H1 (cell line): ENCODE data around the gene STX2. TPM values are rescaled to one million over a fixed set of nuclear protein-coding genes. Genes with fewer than 3 reads are reported as not detected.
A peak's percentile ranks its signal among the peaks of the same experiment; 100 is the strongest.

Experiments
- CTCF ChIA-PET: fragments of 300-600 bp; sonication (Branson Sonifier 250); formaldehyde crosslinking; loops from one replicate; lab custom pipeline; 2021; ENCODE audit not compliant: partially characterized antibody; lab: Charles Lee
- POLR2A ChIA-PET: fragments of 300-600 bp; sonication (Branson Sonifier 250); formaldehyde crosslinking; loops from one replicate; lab custom pipeline; 2021; ENCODE audit warnings: inconsistent platforms; ENCODE audit not compliant: partially characterized antibody; lab: Charles Lee
- DNase-seq, 2 experiments: peaks; one replicate each; pipeline versions ENCODE4 v3.0.0 to v3.0.0-alpha.2; 2010 to 2022; ENCODE audit warnings: low spot score in 2 of 2, low read depth in 1 of 2, mixed read lengths in 1 of 2
- FAIRE-seq: peaks from 2 replicates; lab custom pipeline; 2011; peaks lifted over from hg19 to GRCh38; lab: Jason Lieb, UNC
- H2AFZ ChIP-seq: 2 replicates; pipeline ENCODE4 v1.8.1; 2012; ENCODE audit warnings: low read length, inconsistent platforms
- H2AK5ac ChIP-seq: 2 replicates; pipeline ENCODE4 v1.6.1; 2013; ENCODE audit warnings: low read depth, low read length
- H2BK120ac ChIP-seq: replicated peaks from 2 replicates; pipeline ENCODE3; 2013; ENCODE audit warnings: low read depth, low read length, inconsistent platforms
- H2BK12ac ChIP-seq: 2 replicates; pipeline ENCODE4 v1.6.1; 2013; ENCODE audit warnings: low read depth, low read length
- H2BK15ac ChIP-seq: 2 replicates; pipeline ENCODE4 v1.6.1; 2013; ENCODE audit warnings: low read length
- H2BK20ac ChIP-seq: 2 replicates; pipeline ENCODE4 v1.6.1; 2013; ENCODE audit warnings: low read length
- H2BK5ac ChIP-seq: 2 replicates; pipeline ENCODE4 v1.6.1; 2013; ENCODE audit warnings: low read depth, low read length
- H3K14ac ChIP-seq: 2 replicates; pipeline ENCODE4 v1.6.1; 2013; ENCODE audit warnings: inconsistent platforms; ENCODE audit not compliant: insufficient read length
- H3K18ac ChIP-seq: 2 replicates; pipeline ENCODE4 v1.6.1; 2013; ENCODE audit warnings: low read length; ENCODE audit errors: extremely low read depth
- H3K23ac ChIP-seq: 2 replicates; pipeline ENCODE4 v1.6.1; 2013; ENCODE audit warnings: inconsistent platforms; ENCODE audit not compliant: insufficient read length
- H3K23me2 ChIP-seq: 2 replicates; pipeline ENCODE4 v1.6.1; 2013; ENCODE audit warnings: low read depth, low read length
- H3K27ac ChIP-seq: 2 replicates; pipeline ENCODE4 v1.6.1; 2011; ENCODE audit warnings: low read depth, low read length, inconsistent platforms
- H3K27me3 ChIP-seq, 4 experiments: replicated peaks in 1 of 4; 1 replicate in 1 of 4; 2 replicates in 3 of 4; pipeline versions ENCODE4 v1.6.1 to v1.8.1; 2011 to 2013; ENCODE audit warnings: low read length in 3 of 4, mild to moderate bottlenecking in 3 of 4, inconsistent platforms in 2 of 4, mixed read lengths in 2 of 4, moderate library complexity in 1 of 4; ENCODE audit not compliant: control insufficient read depth in 3 of 4, insufficient read depth in 3 of 4; ENCODE audit errors: extremely low read depth in 1 of 4
- H3K36me3 ChIP-seq, 4 experiments: 2 replicates each; pipeline versions ENCODE4 v1.6.1 to v1.8.1; 2011 to 2013; ENCODE audit warnings: mild to moderate bottlenecking in 4 of 4, low read length in 3 of 4, moderate library complexity in 2 of 4, control low read depth in 1 of 4, inconsistent platforms in 1 of 4; ENCODE audit not compliant: insufficient read depth in 4 of 4, control insufficient read depth in 2 of 4
- H3K4ac ChIP-seq: replicated peaks from 2 replicates; pipeline ENCODE3; 2013; ENCODE audit warnings: low read length, low read depth, mixed read lengths, inconsistent platforms; ENCODE audit not compliant: insufficient read length
- H3K4me1 ChIP-seq, 4 experiments: replicated peaks in 1 of 4; 1 replicate in 1 of 4; 2 replicates in 3 of 4; pipeline versions ENCODE4 v1.6.1 to v1.8.1; 2011 to 2013; ENCODE audit warnings: low read length in 3 of 4, inconsistent platforms in 2 of 4, mixed read lengths in 1 of 4; ENCODE audit not compliant: insufficient read depth in 4 of 4, control insufficient read depth in 3 of 4
- H3K4me2 ChIP-seq, 2 experiments: 2 replicates each; pipeline versions ENCODE4 v1.6.1 to v1.8.1; 2011 to 2013; ENCODE audit warnings: low read depth in 2 of 2, low read length in 2 of 2, control low read depth in 1 of 2, inconsistent platforms in 1 of 2, mild to moderate bottlenecking in 1 of 2; ENCODE audit not compliant: insufficient read depth in 1 of 2
- H3K4me3 ChIP-seq, 4 experiments: fragments of 200-600, 300-600 bp in 1 of 4; sonication (generic), shearing (Covaris generic), sonication (Bioruptor Twin) in 1 of 4; 2 replicates each; pipeline versions ENCODE4 v1.5.1 to v1.8.1; 2011 to 2016; ENCODE audit warnings: low read length in 4 of 4, low read depth in 3 of 4, control low read depth in 2 of 4, inconsistent platforms in 2 of 4, mild to moderate bottlenecking in 2 of 4, mixed read lengths in 1 of 4, moderate library complexity in 1 of 4; ENCODE audit not compliant: insufficient read depth in 2 of 4; ENCODE audit errors: extremely low read depth in 1 of 4
- H3K56ac ChIP-seq: replicated peaks from 2 replicates; pipeline ENCODE3; 2013; ENCODE audit warnings: low read depth, mild to moderate bottlenecking, mixed read lengths, low read length, inconsistent platforms; ENCODE audit not compliant: insufficient read length
- H3K79me1 ChIP-seq: 2 replicates; pipeline ENCODE4 v1.6.1; 2013; ENCODE audit warnings: low read depth, low read length, control low read depth
- H3K79me2 ChIP-seq, 2 experiments: 2 replicates each; pipeline versions ENCODE4 v1.6.1 to v1.8.1; 2012 to 2013; ENCODE audit warnings: low read length in 2 of 2, mild to moderate bottlenecking in 2 of 2, inconsistent platforms in 1 of 2; ENCODE audit not compliant: insufficient read depth in 2 of 2, control insufficient read depth in 1 of 2
- H3K9ac ChIP-seq, 4 experiments: replicated peaks in 1 of 4; 1 replicate in 1 of 4; 2 replicates in 3 of 4; pipeline versions ENCODE4 v1.6.1 to v1.8.1; 2011 to 2013; ENCODE audit warnings: low read depth in 3 of 4, low read length in 3 of 4, control low read depth in 2 of 4, mild to moderate bottlenecking in 2 of 4, moderate library complexity in 2 of 4, inconsistent platforms in 1 of 4; ENCODE audit errors: extremely low read depth in 1 of 4
- H3K9me3 ChIP-seq, 2 experiments: 2 replicates each; pipeline versions ENCODE4 v1.6.1 to v1.8.1; 2012 to 2013; ENCODE audit warnings: mild to moderate bottlenecking in 2 of 2, moderate library complexity in 2 of 2, control low read depth in 1 of 2, inconsistent platforms in 1 of 2, low read depth in 1 of 2, low read length in 1 of 2, mixed read lengths in 1 of 2; ENCODE audit not compliant: insufficient read depth in 2 of 2
- H4K20me1 ChIP-seq, 2 experiments: replicated peaks in 1 of 2; 2 replicates each; pipeline versions ENCODE3 to v1.8.1; 2011 to 2013; ENCODE audit warnings: inconsistent platforms in 2 of 2, low read length in 2 of 2, mild to moderate bottlenecking in 1 of 2; ENCODE audit not compliant: insufficient read depth in 2 of 2, control insufficient read depth in 1 of 2
- H4K5ac ChIP-seq: 2 replicates; pipeline ENCODE4 v1.6.1; 2013; ENCODE audit warnings: low read length, low read depth, mixed read lengths, inconsistent platforms; ENCODE audit not compliant: insufficient read length
- H4K8ac ChIP-seq: 2 replicates; pipeline ENCODE4 v1.8.0; 2013; ENCODE audit warnings: mild to moderate bottlenecking, moderate library complexity, low read length, inconsistent platforms; ENCODE audit not compliant: insufficient read depth; ENCODE audit errors: extremely low read depth
- H4K91ac ChIP-seq: replicated peaks from 2 replicates; pipeline ENCODE3; 2013; ENCODE audit warnings: low read length, mixed read lengths, inconsistent platforms; ENCODE audit not compliant: insufficient read length
- GTF2F1 ChIP-seq: IDR thresholded peaks from 2 replicates; pipeline ENCODE4 v1.6.1; 2012; ENCODE audit warnings: low read depth, low read length, improper control_type of control experiment, borderline replicate concordance
- HDAC6 ChIP-seq: IDR thresholded peaks from one replicate; pipeline ENCODE4 v1.7.1; 2012; ENCODE audit warnings: low read depth, mild to moderate bottlenecking, inconsistent platforms, low read length, moderate library complexity
- POLR2AphosphoS5 ChIP-seq: IDR thresholded peaks from 2 replicates; pipeline ENCODE4 v1.6.1; 2011; ENCODE audit warnings: low read depth, low read length
- RAD21 ChIP-seq, 2 experiments: IDR thresholded peaks in 1 of 2; conservative IDR thresholded peaks in 1 of 2; 2 replicates each; pipeline ENCODE4 v1.6.1; 2011; ENCODE audit warnings: low read depth in 2 of 2, low read length in 2 of 2, improper control_type of control experiment in 1 of 2, inconsistent platforms in 1 of 2, mild to moderate bottlenecking in 1 of 2, moderate library complexity in 1 of 2
- RBBP5 ChIP-seq: IDR thresholded peaks from 2 replicates; pipeline ENCODE4 v1.7.1; 2012; ENCODE audit warnings: low read depth, mild to moderate bottlenecking, inconsistent platforms, low read length, moderate library complexity, borderline replicate concordance
- SIX5 ChIP-seq: IDR thresholded peaks from 2 replicates; pipeline ENCODE4 v1.6.1; 2011; ENCODE audit warnings: mild to moderate bottlenecking, low read depth, low read length
- SP2 ChIP-seq: IDR thresholded peaks from 2 replicates; pipeline ENCODE4 v1.6.1; 2012; ENCODE audit warnings: mild to moderate bottlenecking, low read length, inconsistent platforms
- TAF7 ChIP-seq: optimal IDR thresholded peaks from 2 replicates; pipeline ENCODE3; 2011; ENCODE audit warnings: low read depth, mild to moderate bottlenecking, inconsistent platforms, low read length, moderate library complexity, borderline replicate concordance
- WGBS, 2 experiments: shearing (Covaris generic) in 1 of 2; methylation state at CpG; one replicate each; pipeline versions ENCODE4 v1.1.6 to v1.1.7; 2013 to 2015; ENCODE audit warnings: low lambda C conversion rate in 2 of 2, mixed read lengths in 2 of 2, inconsistent platforms in 1 of 2, low coverage in 1 of 2, missing lambda C conversion rate in 1 of 2; ENCODE audit not compliant: insufficient replicate concordance in 2 of 2, insufficient coverage in 1 of 2, insufficient read length in 1 of 2; ENCODE audit errors: extremely low coverage in 1 of 2, missing lambda C conversion rate in 1 of 2; 5-methylcytosine and 5-hydroxymethylcytosine counted together
- polyA plus RNA-seq, 7 experiments: library from polyadenylated mRNA; depleted of rRNA in 3 of 7; stranded (reverse) in 5 of 7; unstranded in 2 of 7; fragments of >200 nt in 5 of 7; fragments of 200-250 nt in 2 of 7; gene quantifications; 1 replicate in 5 of 7; 2 replicates in 1 of 7; 4 replicates in 1 of 7; pipeline versions ENCODE4 v1.2.1 to v1.2.3, GENCODE V29; 2011 to 2013; ENCODE audit warnings: missing spikeins in 2 of 7, mixed read lengths in 2 of 7
- total RNA-seq: library from RNA; stranded (reverse); fragmentation: NEBNext Ultra II Directional; extraction: Animal tissue kit (Norgen Biotek cat#: 25700); gene quantifications from 2 replicates; pipeline ENCODE4 v1.2.1, GENCODE V29; 2021

The STX2 gene
- total and polyA plus RNA-seq, 2 of the 8 experiments (the other 6 are each of a cell fraction or from before 2014, with no cell fraction given) = 20.0 to 26.3 TPM

GRCh38 chr12:130825771-130826150, 13.3 kb downstream of the STX2 start:
- Histone ChIP-seq H3K79me2 (peaks cover 0 to 20% of the 10 kb centered on the region in 2 experiments; a peak in 1 of 4 replicates), H3K27me3 (no peaks in the 10 kb centered on the region), H2BK120ac (no peak overlapping the region), H3K9ac (no peak overlapping the region), H2AK5ac (no peak overlapping the region), H3K23ac (no peak overlapping the region), H3K79me1 (peaks cover 3% of the 10 kb centered on the region; the same call in 1 of the 2 replicates), H3K18ac (peak overlapping the region; percentile 56; the same call in 1 of the 2 replicates), H3K4me3 (no peak overlapping the region), H3K36me3 (peaks cover 2 to 7% (median 5%) of the 10 kb centered on the region in 4 experiments; a peak in 4 of 8 replicates), H3K56ac (no peak overlapping the region), H3K14ac (no peak overlapping the region), H4K8ac (no peak overlapping the region), H3K4me2 (no peak overlapping the region), H2BK20ac (peak overlapping the region; percentile 48; the same call in 1 of the 2 replicates), H2BK5ac (peak overlapping the region; percentile 84; the same call in 1 of the 2 replicates), H2AFZ (no peak overlapping the region), H2BK15ac (peak overlapping the region; percentile 99; the same call in 1 of the 2 replicates), H3K27ac (no peak overlapping the region), H3K4me1 (peaks cover 0 to 16% (median 12%) of the 10 kb centered on the region in 4 experiments; a peak in 6 of 7 replicates), H3K23me2 (no peaks in the 10 kb centered on the region), H4K5ac (no peak overlapping the region), H2BK12ac (peak overlapping the region; percentile 96; the same call in 1 of the 2 replicates), H4K91ac (peak overlapping the region; percentile 86), H4K20me1 (no peaks in the 10 kb centered on the region), H3K4ac (no peak overlapping the region), H3K9me3 (no peaks in the 10 kb centered on the region)
- FAIRE-seq (no peak), DNase-seq (no peak)
- WGBS, 2 experiments = 97% methylated on average over 6 of the region's 6 CpGs; no CpG with 5 or more reads in 1 of the 2 experiments
- TF ChIP-seq HDAC6 (no peak), SP2 (no peak), GTF2F1 (no peak), SIX5 (no peak), POLR2AphosphoS5 (no peak), RBBP5 (no peak), RAD21 (IDR thresholded peaks at IDR 0.05 in 1 of 2, conservative IDR thresholded peaks at IDR 0.05 in 1 of 2; ENCODE audit: low read depth in 2 of 2, low read length in 2 of 2) (no peak), TAF7 (no peak)
- POLR2A ChIA-PET = interaction anchor here (1.1 to 2.6 kb wide), 7 partner anchors 20 to 54 kb away, joined by 3 to 13 read pairs (median 4); no protein-coding TSS in a partner anchor
- CTCF ChIA-PET = interaction anchor here (0.5 to 6.2 kb wide), 24 partner anchors 11 to 505 kb away, joined by 3 to 70 read pairs (median 4); partner anchors contain the start of gene STX2
